Left kidney (tissue), 8 donors: ENCODE data around the gene AIPL1. TPM values are rescaled to one million over a fixed set of nuclear protein-coding genes. Genes with fewer than 3 reads are reported as not detected.
"Not testable (repeated sequence)": the region's sequence is repeated elsewhere in the genome, so short reads cannot be mapped to it uniquely, and the experiment has no call there.

Experiments
- DNase-seq: peaks from one replicate; pipeline ENCODE4 v3.0.0-alpha.2; 2013
- long read RNA-seq, 8 donors: transcript quantifications; one replicate each; lab custom pipeline, GENCODE V29; 2026
- polyA plus RNA-seq: library from polyadenylated mRNA; unstranded; fragments of 120-200 nt; gene quantifications from one replicate; pipeline ENCODE4 v1.2.1, GENCODE V29; 2013; ENCODE audit not compliant: insufficient read length

AIPL1 gene, protein sequence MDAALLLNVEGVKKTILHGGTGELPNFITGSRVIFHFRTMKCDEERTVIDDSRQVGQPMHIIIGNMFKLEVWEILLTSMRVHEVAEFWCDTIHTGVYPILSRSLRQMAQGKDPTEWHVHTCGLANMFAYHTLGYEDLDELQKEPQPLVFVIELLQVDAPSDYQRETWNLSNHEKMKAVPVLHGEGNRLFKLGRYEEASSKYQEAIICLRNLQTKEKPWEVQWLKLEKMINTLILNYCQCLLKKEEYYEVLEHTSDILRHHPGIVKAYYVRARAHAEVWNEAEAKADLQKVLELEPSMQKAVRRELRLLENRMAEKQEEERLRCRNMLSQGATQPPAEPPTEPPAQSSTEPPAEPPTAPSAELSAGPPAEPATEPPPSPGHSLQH
- polyA plus RNA-seq, result 0.07 TPM
- long read RNA-seq, donor 1, result 0 reads
- long read RNA-seq, donor 2, result 0 reads
- long read RNA-seq, donor 3, partial matches to known transcripts, result 0 of 11 reads
- long read RNA-seq, donor 3, other reads (novel, unspliced or antisense), result 11 of 11 reads
- long read RNA-seq, donor 4, result 0 reads
- long read RNA-seq, donor 5, result 0 reads
- long read RNA-seq, donor 6, result 0 reads
- long read RNA-seq, donor 7, result 0 reads
- long read RNA-seq, donor 8, result 0 reads

DNA sequence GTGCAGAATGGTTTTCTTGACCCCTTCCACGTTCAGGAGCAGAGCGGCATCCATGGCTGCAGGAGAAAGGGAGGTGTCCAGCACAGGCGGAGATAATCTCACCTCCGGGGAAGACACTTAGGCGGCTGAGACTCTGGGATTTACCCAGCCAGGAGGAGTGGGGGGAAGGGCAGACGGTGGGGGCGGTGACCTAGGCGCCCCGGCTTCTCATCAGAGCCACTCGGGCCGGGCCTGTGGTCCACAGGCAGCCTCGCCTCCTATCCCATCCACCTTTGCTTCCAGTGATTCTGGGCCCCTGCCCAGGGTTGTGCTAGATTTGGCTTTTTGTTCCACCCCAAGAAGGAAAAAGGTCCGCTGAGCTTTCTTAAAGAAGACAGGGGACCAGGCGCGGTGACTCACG is at the start of gene AIPL1:
AIPL1 (minus strand) TSS at position 71 of the 400 bp plus-strand sequence; CDS start at position 54, 17 bp downstream.
- no peak for DNase-seq

DNA sequence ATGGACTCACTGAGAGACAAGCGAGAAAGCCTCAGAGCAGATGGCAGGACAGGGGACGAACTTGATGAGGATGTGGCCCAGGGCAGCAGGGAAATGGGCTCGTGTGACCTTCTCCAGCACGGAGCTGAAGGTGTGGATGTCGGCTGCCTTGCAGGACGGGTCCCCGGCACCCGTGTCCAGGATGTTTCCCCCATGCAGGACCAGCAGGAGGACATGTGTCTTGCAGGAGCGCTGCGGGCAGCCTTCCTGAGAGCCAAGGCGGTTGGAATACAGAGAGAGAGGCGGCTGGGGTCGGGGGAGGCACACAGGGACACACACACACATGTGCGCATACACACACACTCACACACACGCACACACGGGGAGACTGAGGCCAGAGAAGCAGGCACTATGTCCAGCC is 48.6 kb upstream of the AIPL1 start:
- DNase-seq, result no peak

DNA sequence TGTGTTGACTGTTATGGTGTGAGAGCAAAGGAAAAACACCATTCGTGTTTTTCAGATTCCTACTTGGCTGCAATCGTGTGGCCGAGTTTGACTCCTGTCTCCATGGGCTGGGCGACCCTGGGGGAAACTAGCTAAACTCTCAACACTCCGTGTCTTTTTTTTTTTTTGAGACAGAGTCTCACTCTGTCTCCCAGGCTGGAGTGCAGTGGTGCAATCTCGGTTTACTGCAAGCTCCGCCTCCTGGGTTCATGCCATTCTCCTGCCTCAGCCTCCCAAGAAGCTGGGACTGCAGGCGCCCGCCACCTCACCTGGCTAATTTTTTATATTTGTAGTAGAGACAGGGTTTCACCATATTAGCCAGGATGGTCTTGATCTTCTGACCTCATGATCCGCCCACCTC is 47.9 kb upstream of the AIPL1 start:
- DNase-seq, result not testable (repeated sequence)

DNA sequence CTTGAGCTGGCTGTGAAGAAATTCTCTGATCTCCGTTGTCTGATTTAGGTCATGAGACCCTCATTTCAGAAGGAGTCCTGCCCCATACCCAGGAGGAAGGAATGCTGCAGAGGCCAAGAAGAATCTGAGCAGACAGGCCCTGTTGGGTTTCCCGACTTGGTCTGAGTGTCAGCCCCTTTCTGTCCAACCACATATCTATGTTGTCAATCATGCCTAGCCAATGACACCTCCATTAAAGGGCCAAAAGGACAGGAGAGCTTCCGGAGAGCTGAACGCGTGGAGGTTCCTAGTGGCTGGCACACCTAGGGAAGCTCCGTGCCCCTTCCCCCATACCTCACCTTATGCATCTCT is 47.2 kb upstream of the AIPL1 start:
- DNase-seq, result no peak

DNA sequence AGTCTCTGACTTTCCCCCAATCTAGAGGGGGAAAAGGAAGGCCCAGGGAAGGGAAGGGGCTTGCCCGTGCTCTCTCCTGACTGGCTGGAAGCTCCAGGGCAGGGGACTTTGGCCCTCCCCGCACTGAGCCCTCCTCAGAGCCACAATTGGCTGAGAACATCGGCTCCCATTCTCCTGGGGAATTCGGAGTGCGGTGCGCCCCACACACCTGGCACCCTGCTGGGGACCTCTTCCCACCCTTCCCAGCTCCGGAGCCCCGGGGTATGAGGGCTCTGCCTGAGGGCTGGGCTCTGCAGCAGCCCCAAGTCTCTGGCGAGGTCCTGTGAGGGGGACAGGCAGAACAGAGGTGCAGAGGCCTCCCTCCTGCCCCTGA is 45.4 kb upstream of the AIPL1 start:
- no peak for DNase-seq

DNA sequence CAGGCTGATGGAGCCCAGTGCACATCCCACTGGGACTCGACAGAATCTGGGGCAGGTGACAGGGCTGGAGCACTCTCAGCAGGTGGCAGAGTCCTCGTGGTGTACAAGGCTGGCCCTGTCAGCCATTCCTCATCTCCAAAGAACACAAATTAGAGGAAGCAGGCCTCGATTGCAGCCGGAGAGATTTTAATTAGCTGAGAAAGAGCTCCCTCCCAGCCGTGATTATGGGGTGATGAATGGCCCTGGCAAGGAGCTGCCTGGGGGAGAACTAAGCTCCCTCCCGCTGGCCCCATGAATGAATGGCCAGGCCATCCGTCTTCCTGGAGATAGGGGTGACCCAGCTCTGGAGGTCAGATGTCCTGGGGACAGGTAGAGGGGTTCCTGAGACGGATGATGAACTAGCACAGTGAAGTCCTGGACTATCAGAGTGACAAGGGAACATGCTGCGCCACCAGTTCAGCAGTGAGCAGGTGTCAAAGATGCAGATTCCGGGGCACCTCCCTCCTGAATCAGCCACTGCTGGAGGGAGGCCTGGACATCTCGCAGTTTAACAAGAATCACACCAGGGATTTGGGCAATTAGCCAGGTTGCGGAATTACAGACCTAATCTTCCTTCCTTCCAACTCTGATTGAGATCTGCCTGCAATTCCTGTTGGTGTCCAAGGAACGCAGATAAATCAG is 44.8 kb upstream of the AIPL1 start:
- DNase-seq, result no peak

DNA sequence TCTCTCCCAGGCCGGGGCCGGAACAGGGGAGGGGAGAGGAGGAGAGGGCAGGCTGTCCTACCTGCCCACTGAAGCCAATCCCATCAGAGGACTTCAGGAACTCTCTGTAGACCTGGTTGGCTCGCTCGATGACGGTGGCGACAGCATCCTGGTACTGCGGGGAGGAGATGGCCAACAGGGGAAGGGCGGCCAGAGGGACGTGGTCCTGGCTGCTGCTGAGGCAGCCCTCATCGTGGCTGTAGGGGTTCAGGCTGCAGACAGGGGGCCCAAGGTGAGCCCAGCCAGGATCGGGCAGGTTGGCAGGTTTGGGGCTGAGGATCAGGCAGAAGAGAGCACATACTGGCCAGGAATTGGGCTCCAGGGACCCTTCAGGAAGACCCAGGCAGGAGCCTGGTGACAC is 43.6 kb upstream of the AIPL1 start:
- no peak for DNase-seq

DNA sequence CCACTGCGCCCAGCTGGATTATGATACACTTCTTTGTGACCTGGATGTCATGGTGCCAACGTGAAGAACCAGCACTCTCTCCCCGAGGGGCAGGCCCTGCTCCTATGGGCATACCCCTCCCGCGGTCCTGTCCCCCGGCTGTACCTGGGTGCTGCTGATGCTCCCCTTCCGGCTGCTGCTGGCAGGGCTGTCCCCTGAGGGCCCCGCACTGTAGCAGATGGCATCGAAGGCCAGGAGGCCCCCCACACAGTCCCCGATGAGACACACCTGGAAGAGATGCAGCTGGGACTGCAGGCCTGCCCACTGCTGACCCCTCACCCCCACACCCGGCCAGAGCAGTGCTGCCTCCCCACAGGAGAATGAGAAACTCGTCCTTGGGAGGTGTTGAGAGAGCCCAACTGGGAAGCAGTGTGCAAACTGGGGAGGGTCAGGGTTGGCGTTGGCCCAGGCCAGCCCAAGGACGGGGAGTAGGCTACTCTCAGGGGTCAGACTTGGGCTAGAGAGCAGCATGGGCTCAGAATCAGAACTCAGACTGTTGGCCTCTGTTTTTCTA is 43.0 kb upstream of the AIPL1 start:
- DNase-seq, result no peak

DNA sequence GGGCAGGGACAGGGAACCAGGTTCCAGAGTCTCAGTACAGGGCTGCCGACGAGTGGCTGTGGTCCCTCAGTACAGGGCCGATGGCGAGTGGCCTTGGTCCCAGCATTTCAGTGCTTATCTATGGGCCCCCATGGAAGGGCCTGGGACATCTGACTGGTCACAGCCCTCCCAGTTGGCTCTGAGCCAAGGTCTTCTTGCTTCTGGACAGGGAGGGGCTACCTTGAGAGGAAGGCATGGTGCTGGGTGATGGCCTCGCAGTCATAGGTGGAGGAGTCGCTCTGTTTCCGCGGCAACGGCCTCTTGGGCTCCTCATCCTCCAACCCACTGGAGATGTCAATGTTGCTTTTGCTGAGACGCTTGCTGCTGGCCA is 41.9 kb upstream of the AIPL1 start:
- DNase-seq, result no peak

DNA sequence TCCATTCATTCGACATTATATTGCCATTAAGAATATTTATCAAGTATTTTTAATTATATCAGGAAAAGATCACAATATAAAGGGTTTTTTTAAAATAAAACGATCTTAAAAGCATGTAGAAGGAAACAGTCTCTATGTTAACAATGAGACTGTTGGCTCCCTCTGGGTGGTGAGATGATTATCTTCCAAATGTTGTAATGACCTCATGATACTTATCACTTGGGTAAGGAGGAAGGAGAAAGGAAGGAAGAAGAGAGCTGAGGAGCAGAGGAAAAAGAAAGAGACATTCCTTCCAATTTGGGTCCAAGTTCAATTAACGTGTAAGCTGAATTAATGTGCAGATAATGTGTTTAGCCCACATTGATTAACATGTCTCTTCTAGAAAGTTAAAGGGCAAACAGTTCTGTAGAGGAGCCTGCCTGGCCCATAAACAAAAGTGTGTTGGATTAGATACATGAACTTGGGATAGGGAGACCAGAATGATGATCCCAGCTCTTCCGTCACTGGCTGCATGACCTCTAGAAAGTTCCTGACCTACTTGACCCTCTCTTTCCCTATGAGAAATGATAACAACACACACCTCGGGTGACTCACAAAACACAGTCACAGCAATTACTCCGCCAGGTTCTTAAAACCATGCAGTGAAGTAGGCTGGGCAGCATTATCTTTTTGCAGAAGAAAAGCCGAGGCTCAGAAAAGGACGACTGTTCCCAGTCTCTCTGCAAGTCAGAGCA is 41.3 kb upstream of the AIPL1 start:
- no peak for DNase-seq

DNA sequence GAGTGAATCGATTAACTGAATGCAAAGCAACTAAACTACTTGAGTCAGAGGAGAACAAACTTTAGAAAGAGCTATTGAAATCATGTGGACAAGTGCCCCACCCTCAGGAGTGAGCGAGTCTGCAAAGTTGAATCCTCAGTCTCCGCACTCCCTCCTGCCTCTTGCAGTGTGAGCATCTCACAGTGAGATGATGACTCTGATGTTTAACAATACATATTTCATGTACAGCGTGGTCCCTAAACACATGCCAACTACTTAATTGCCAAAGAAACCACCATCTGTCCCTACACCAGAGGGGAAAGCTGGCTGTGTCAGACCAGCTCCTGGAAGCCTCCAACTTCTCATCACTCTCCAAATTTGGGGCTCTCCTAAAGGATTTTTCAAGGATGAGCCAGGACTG is 40.5 kb upstream of the AIPL1 start:
- DNase-seq, result no peak

DNA sequence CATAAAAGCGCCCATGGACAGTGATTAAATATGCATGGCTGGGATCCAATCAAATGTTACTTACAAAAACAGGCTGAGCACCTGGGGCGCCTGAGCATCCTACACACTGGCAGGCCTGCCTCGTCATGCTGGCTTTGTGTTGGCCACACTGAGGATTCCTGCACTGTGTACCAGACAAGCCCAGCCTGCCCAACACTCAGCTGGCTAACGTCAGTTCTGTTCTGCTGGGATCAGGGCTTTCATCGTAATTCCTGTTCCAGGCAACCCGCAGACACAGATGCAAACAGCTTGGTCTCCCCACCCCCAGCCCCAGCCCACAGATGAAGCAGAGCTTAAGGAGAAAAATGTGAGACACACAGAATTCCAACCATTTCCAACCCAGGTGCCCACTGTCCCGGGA is 40.0 kb upstream of the AIPL1 start:
- DNase-seq, result no peak

DNA sequence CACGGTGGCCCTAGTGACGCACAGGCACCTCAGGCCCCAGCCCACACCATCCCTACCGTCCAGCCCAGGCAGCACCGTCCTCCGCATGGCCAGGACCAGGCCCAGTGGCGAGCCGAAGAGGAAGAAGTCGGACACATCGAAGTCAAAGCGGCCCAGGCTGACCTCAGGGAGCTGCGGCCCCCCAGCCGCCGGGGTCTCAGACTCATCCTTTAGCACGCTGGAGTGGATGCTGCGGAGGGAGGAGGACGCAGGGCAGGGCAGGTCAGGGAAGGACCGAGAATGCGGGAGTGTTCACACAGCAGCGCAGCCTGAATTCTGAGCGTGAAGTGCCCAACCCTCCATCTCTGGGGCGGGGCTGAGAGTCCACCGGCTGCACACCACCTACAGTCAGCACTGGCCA is 39.5 kb upstream of the AIPL1 start:
- DNase-seq, result no peak

DNA sequence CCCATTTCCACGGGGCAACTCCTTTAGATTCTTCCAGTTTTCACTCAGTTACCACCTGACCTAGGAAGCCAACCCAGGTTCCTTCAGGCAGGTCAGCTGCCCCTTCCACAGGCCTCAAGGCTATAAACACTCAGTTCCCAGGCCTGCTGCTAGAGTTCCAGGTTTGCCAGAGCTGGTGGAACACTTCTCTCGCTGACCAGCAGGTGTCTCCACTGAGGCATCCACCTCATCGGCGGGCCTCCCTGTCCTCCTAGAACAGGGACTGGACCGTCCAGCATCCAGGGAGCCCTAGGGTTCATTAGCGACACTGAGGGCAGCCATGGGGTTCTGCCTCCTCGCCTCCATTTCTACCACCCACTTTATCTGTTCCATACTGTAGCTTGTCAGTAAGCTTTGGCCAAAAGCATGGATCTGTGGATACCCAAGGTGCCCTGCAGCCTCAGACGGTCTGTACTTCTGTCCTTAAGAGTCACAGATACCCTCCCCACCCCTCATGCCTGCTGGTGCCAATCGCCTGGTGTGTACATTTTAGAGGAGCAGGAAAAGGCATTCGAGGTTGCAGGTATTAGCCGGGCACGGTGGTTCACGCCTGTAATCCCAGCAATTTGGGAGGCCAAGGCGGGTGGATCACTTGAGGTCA is 38.3 kb upstream of the AIPL1 start:
- peak; percentile 80 for DNase-seq

DNA sequence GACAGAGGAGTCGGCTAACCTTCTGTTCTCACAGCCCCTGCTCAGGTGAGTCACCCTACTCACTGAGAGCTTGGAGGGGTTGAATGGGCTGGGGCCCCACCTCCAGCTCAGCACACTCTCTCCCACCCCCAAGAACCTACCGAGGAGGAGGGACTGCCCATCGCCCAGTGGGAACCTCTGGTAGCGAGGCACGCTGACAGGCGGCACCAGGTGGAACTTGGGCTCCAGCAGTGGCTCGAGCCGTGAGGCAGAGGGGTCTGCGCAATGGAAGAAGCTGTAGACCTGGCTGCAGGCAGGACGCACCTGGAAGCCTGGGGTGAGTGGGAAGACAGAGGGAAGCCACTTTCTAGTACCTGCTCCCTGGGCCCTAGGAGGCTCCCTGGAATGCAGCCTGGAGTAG is 37.6 kb upstream of the AIPL1 start:
- DNase-seq, result no peak

DNA sequence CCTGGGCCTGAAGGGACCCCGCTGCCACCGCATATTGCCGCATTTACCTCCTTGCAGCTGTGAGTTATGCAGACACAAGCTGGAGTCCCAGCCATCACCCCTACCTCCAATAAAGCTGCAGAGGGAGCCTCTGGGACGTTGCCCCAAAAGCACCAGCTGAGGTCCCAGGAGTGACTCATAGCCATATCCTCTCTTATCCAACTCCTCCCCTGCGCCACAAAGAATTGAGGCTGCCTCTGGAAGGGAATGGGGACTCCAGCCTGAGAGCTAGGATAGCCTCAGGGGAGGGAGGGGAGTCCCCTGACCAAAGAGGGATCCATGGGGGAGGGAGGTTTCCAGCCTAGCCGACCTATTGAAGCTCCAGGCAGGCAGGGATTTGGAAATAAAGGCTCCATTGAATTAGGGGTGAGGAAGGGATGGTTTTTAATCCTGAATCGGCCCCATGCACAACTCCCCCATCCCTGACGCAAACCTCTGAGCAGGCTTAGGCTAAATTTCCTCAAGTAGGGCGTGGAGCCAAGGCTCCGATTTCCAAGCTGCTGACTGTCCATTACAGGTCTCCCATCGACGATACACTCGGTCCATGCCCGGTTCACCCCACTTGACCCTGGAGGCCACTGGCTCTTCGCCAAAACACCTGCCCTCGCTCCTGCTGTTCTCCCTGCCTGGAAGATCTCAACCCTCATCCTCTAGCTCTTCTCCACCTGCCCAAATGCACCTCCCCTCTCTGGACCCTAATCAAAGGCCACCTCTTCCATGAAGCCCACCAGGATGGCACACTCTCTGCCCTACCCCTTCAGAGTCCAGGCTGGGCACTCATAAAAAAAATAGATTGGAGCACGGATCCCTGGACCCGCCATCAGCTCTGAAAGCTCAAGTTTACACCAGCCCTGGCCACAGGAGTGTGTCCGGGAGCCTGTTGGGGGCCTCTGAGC is 36.9 kb upstream of the AIPL1 start:
- DNase-seq, result no peak

DNA sequence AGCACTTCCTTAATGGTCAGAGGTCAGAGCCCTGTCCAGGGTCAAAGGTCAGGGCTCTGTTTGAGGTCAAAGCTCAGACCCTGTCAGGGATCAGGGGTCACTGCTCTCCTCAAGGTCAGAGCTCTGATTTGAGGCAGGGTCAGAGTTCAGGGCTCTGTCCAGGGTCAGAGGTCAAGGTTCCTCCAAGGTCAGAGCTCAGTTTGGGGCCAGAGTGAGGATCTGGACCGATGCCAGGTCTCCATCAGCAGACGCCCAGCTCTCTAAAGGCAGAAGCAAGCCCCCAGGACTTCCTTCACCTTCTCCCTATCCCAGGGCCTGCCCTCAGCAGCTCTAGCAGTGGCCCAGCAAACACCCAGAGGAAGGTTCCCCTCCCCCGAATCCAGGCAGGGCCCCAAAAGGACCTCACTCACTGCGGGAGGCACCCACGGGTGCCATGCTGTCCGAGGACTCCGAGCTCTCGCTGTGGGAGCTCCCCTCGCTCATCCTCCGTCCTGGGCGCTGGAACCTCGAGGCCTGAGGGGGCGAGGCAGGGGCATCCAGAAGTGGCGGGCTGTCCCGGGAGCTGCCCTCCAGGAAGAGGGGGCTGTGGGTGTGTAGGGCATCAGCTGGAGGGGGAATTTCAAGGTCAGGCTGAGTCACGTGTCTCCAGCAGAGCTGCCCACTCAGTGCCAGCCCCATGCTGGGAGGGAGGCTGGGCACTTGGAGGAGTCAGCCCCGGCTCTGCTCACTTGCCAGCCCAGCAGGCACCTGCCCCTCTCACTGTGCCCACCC is 36.0 kb upstream of the AIPL1 start:
- no peak for DNase-seq

DNA sequence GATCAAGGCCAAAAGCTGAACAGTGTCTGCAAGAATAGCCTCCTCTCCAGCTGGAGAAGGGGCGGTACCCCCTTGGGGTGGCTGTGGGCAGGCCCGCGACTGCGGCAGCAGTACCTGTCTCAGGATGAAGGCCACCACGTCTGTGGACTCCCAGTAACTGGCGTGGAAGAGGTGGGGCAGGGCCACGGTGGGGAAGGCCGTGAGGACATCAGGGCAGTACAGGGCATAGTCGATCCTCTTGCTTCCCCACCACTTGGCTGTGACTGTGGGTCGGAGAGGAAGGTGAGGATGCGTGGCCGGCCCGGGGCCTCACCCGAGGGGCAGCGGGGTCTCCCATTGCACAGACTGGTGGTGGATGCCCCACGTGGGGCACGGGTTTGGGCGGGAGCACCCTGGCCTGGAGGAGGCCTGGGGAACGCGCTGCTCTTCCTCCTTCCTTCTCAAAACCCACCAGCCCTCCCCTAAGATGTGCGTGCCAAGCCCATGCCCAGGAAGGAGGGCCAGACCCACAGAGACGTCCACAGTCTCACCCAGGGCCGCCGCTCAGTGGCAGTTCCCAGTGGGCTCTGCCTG is 35.3 kb upstream of the AIPL1 start:
- DNase-seq, result no peak

DNA sequence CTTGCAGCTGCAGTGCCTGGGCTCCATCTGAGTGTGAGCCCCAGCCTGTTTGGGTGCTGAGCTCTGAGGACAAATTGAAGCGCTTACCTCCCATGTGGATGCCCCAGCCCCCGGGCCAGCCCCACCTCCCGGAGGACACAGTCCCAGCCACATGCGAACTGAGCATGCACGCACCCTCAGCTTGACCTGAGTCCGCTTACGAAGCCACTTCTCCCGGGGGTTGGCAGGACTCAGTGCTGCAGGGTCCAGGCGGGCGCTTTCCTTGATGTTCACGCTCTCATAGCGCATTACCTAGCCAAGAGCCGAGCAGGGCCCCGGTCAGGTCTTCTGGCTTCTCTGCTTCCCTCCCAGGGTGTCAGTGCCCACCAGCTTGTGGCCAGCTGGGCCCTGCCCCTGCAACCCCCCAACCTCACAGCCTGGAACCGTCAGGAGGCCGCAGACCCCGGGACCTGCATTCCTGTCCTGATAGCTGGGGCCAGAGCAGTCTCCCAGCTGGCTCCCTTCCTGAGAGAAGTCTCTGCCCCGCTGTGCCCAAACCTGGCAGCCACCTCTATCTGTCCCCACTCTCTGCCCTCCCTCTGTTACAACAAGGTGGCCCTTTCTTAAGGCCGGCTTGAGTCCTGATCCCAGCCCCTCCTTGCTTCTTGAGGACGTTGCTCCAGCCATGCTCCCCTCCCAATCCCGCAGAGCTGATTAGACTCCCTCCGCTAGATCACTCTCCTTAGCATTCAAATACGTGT is 33.3 kb upstream of the AIPL1 start:
- DNase-seq, result no peak
